GM21786 (cell line): ENCODE data around the gene C20orf144.

Source experiments
- ATAC-seq: cut with Tn5 transposase; IDR thresholded peaks from one replicate; pipeline ENCODE4 v1.9.1; 2021; ENCODE audit not compliant: unreplicated experiment

C20orf144 gene

DNA sequence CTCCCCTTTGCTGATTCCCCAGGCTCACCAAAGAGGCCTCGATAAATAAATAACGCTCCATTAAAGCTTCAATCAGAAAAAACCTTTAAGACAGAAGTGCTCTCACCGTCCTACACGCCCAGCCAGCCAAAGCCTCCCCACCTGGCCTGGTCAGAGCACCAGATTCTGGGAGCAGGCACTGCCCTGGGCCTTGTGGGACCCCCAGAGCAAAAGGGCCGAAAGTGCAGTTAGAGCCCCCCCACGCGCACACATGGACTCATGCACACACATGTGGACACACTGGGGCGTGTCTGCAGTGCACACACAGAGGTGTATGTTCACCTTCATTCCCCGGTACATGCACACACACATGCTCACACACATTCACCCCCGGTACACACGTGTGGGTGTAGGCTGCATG is 14.0 kb downstream of the C20orf144 start:
- no peak for ATAC-seq

DNA sequence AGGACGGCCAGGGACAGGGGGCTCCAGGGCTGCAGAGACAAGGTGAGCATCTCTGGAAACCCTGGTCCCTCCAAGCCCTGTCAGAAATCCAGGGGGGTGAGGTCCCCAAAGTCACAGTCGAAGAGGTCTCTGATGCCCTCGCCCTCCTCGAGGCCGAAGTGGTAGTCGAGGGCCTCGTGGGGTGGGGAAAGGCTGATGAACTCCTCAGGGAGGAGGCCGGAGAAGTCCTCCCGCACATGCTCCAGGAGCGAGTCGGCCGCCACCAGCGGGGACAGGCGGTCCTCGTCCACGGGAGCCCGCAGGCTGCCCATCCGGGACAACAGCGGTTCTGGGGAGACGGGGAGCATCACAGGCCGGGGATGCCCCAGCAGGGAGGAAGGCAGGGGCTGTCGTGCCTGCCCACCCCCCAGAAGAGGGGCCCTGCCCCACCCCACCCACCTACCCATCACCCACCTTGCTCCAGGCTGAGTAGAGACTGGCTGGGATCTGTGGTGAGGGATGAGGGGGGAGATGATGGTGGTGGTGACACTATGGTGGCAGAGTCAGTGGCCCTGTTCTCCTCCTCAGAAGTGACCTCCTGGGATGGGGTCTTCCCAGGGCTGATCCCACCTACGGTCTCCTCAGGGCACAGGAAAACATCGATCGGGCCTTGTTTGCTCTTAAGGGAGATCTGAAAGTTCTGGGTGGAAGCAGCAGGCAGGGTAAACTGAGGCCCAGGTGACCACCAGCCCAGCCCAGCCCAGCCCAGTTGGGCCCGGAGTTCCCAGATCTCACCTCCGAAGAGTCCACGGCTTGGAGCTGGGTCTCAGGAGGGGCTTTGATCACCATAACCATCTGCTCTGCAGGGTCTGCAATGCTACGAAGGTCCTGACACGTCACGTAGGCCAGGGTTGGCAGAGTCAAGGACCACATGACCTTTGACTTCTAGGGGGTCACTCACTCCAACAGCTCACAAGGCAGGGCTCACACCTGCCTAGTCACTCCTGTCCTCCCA is 14.8 kb downstream of the C20orf144 start:
- ATAC-seq: no peak

DNA sequence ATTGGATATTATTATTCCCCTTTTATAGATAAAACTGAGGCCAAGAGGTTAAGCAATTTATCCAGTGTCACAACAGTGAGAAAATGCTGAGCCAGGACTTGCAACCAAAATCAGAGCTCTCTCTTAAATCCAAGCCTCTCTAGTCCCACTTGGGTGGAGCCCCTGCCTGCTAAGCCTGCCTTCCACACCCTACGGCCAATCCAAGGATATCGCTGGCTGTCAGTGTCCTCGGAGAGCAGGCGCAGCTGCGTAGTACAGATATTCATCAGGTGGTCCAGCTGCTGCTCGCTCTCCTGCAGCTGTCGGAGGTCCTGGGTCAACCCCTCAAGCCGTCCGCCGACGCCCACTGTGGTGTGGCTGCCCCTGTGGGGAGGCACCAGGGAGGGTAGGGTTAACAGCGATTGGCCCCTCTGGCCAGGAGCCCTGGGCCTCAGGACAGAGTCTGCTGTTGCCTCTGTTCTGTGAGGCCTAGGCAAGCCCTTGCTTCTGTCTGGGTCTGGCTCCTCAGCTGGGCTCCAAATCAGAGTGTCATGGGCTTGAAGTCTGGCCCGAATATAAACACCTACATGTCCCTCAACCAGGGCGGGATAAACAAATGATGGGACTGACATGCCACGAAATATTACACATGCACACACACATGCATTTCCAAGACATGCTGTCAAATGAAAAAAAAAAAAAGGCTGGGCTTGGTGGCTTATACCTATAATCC is 16.0 kb downstream of the C20orf144 start:
- no peak for ATAC-seq

DNA sequence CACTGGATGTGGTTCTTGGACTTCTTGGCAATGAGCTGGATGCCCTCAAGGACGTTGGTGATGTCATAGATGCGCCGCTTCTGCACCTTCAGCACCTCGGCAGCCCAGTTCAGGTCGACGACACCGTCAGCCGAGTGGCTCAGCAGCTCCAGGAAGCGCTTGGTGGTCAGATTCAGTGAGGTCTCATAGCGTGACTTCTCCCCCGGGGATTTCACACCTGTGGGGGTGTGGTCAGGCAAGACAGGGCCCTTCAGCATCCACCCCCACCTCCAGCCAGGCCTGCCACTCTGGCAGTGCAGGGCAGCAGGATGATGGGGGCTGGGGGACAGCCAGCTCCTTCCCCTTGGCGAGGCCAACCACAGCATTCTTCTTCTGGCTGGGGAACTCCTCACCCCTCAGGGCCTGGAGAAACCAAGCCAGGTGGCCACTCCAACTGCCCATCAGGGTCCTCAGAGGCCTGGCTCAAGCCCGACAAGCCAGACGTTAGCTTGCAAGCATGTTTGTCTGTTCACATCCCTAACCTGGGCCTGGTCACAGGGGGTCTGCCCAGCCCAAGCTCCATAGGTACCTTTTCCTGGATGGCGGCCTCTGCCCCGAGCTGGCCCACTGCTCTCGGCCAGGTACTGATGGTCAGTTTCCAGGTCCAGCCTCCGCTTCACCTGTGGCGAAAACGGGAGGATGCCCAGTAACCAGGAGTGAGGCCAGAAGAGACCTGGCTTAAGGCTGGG is 17.8 kb downstream of the C20orf144 start:
- ATAC-seq: peak; percentile 47

DNA sequence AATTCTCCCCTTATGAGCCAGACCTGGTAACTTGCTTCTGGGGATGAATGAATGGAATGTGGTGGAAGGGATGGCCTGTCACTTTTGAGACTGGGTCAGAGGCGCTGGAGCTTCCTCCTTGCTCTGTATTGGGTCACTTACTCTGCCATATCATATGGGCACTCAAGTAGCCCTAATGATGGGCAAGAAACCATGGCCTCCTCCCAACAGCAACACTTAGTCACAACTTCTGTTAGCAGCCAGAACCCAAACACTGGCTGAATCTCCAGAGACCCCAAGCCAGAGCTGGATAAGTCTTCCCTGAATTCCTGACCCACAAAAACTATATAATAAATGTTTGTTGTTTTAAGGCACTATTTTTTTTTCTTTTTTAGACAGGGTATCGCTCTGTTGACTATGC is 18.6 kb downstream of the C20orf144 start:
- ATAC-seq: no peak

DNA sequence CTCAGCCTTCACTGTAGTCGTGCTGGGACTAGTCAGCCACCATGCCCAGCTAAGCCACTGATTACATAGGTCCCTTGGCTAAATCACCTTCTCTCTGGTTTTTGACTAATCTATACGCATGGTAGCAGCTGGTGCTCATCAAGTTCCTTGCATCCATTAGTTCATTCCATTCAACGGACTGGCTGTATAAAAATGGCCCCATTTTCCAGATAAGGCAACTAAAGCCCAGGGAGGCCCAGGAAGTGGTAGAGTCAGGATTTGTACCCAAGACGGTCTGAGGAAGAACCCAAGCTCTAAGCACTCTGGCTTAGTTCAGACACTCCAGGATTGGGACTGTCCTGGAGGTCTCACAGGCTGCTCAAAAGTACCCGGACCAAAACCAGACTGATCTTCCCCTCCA is 19.2 kb downstream of the C20orf144 start:
- ATAC-seq: no peak

DNA sequence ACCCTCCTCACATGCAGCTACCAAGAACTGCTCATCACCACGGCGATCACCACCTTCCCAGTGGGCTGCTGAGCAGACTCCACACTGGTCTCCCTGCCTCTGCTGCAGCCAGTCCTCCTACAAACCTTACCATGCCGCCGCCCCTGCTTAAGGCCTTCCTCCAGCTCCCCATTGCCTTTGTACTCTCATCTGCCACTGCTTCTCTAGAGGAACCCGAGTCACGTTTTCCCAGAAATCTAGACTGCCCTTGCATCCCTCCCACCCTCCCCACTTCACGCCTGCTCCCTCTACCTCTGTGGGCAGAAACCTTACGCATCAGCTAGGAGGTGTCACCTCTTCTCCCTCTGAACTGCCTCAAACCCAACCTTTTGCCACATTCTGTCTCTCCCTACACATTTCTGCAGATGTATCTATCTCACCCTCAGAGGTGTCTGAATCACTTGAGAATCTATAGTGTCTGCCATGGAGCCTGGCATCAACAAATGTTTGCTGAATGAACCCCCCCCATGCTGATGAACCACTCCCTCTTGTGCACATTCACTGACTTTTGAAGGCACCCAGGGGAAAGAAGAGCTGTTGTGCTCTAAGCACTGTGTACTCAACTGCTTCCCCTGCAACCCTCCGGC is 19.7 kb downstream of the C20orf144 start:
- no peak for ATAC-seq

DNA sequence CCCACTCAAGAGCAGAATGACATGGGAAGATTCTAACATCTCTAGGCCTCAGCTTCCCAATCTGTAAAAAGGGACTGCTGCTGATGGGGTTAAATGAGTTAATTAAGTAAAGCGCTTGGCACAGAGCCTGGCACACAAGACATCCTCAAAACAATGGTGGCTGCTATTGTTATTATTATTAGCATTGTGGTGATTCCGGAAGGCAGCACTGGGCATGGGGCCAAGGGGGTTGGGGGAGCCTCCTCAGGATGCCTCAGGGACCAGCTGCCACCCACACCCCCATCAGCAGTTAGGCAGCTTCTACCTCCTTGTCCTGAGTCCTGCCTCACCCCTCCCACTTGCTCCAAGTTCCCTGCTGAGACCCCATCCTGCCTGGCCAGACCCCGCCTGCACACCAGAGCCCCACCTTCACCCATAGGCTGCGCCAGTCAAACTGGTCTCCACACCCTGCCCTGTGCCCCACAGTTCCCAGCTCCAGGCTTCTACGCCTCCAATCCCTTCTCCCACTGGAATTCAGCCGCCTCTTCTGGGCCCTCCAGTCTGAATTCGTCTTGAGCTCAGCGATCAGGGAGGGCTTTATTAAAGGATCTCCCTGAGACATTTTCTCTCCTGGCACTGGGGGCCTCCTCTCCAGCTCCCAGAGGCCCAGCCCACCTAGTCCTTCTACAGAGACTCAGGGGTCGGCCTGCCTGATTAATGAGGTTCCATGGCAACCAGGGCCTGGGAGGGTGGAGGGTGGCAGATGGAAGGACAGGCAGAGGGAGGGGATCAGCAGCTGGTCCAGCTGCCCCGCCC is 22.6 kb downstream of the C20orf144 start:
- no peak for ATAC-seq

DNA sequence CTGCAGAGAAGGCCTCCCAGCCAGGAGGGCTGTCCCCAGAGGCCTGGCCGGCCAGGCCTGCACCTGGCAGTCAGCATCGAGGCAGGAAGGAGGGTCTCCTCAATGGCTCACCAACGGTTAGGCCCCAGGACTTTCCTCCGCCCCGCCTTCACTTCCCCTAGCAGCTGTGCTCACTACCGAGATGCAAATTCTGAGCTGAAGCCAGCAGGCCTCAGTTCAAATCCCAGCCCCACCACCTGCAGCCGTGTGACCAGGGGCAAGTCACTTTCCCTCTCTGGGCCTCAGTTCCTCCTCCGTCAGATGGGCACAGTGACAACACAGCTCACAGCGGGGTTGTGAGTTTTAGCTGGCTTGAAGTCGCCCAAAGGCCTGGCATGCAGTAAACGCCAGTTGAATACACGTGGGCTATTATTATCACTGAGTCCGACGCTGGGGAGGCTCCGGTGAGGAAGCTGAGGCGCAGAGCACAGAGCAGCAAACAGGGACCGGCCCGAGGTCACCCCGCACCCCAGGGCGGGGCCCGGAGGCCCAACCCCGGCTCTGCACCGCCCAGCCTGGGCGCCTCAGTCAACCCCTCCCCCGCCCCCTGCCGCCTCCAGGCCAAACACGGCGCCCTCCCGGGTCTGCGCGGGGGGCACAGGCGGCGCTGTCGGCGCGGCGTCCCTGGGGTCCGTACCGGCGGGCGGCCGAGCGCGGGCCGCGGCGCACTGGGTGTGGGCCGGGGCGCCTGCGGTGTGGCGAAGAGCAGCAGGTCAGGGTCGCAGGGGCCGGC is 23.4 kb downstream of the C20orf144 start:
- peak; percentile 33 for ATAC-seq

DNA sequence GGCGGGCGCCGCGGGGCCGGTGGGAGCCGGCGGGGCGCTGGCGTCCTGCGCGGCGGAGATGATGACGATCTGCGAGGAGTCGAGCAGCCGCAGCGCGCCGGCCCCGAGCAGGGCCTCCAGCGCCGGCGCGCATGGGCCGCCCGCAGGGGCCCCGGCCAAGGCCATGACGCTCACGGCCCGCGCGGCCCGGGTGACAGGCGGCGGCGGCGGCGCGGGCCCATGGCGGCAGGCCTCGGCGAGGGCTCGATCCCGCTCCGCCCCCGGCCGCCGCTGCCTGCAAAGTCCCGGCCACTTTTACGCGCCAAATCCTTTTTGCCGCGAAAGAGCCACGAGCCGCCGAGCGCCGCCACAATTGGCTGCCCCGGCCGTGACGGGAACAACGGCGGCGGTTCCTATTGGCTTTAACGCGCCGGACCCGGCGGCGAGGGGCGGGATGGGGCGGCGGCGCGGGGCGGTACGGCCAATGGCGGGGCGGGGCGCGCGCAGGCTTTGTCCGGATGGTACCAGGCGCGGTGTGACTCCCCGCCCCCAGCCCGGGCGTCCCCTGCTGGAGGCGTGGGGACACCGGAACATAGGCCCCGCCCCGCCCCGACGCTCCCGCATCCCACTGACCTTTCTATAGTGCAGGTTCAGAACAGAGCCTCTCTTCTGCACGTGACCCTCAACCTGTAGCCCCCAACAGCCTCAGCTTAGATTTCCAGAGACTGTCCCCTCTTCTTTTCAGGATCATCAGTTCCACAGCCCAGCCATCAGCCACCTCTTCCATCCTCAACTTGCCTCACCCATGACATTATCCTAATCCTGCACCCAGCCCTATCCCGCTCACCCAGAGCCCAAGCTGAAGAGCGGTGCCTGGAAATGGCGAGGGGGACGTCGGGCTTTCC is 24.2 kb downstream of the C20orf144 start, which contains the start of gene E2F1:
TSS of gene E2F1 (minus strand) at position 286 of the 884 bp plus-strand sequence. CDS start at position 165, 121 bp downstream.
- peak; percentile 76 for ATAC-seq

DNA sequence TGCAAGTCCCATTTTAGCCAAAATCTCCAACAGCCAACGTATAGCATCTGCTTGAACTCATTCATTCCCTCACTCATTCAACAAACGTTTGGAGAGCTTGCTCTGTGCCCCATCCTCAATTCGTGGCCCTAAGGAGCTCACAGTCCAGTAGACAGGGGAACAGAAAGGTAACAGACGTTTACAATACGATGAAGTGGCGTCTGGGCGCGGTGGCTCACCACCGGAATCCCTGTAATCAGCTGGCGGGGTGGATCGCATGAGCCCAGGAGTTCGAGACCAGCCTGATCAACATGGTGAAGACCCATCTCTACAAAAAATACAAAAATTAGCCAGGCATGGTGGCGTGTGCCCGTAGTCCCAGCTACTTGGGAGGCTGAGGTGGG is 24.8 kb downstream of the C20orf144 start:
- no peak for ATAC-seq

DNA sequence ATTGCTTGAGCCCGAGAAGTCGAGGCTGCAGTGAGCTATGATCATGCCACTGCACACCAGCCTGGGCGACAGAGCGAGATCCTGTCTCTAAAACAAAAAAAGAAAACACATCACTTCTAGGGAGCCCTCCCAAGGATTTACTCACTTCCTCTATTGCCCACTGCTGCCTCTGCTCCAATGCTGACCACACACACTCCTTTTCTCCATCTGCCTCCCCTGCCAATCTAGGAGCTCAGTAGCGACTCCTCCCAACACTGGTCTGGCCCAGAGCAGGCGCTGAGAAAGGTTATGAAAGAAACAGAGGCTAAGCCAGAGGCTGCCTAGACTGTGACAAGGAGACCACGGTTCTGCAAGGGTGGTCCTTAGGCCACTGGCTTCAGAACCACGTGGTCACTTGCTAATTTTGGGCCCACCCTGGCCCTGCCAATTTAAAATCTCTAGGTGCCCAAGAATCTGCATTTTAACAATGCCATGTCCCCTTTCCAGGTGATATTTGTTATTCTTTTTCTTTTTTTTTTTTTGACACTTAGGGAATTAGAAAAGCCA is 25.3 kb downstream of the C20orf144 start:
- no peak for ATAC-seq

DNA sequence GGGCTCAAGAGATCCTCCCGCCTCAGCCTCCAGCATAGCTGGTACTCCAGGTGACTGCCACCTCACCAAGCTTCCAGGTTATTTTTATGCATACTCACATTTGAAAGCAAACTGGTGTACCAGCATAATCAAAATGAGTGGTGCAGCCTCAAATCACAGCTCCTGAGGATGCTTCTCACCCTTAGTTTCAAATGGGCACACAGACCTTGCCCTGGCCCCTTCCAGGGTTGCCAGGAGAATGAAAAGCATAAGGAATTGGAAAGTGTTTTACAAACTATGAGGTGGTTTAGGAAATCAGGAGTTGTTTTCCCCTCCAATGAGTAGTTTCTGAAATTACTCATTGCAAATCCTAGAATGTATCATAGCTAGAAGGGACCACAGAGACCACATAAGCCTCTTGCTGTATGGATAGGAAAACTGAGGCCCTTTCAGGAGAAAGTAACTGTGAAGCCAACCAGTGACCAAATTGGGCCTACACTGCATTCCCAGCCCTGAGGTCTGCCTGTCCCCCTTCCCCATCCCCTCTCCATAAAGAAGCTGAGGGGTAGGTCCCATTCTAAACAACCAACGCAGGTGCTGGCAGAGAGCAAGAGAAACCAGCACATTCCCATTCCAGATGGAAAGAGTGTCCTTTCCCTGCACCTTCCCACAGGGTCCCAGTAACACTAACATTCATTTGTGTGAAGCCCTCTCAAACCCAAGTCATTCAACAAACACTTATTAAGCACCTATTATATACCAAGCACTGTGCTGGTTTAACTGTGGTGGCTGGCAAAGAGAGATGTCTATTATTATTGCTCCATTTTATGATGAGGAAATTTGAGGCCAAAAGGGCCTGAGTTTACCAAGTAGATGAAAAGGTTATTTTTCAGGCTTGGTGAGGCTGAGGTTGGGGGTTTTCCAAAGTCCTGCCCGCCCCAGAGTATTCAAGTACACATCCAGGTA is 26.1 kb downstream of the C20orf144 start:
- ATAC-seq: no peak

DNA sequence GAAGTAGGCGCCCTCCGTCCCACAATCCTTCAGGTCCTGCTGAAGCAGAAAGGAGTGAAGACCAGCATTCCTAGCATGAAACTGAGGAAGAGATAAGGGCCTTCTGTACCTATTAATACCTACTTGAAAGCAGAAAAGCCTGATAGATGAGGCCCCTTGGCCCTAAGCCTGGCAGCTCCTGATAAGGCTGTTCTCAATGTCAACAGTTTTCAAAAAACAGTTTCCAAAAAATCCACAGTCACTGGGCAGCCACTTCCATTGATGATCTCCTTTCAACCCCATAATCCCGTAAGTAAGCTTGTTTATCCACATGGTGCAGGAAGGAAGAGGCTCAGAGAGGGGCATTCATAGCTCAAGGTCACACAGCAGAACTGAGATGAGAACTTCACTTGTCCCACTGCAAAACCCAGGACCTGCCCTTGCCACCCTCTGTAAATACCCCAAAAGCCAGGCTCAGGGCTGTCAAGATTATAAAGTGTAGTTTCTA is 26.9 kb downstream of the C20orf144 start:
- ATAC-seq: no peak

DNA sequence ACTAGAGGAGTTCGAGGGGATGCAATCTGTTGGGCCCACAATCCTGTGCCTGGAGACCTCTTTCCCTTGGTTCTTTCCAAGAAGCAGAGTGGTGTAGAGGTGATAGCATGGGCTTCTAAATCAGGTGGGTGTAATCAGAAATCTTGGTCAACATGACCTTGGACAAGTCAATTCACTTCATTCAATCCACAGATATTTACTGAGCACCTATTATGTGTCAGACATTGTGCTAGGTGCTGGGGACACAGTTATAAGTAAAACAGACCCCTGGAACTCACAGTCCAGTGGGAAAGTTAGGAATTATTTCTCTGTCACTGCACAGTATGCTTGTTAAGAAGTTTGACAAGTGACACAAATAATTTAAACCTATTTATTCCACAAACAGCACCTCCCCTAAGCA is 27.4 kb downstream of the C20orf144 start:
- ATAC-seq: no peak

DNA sequence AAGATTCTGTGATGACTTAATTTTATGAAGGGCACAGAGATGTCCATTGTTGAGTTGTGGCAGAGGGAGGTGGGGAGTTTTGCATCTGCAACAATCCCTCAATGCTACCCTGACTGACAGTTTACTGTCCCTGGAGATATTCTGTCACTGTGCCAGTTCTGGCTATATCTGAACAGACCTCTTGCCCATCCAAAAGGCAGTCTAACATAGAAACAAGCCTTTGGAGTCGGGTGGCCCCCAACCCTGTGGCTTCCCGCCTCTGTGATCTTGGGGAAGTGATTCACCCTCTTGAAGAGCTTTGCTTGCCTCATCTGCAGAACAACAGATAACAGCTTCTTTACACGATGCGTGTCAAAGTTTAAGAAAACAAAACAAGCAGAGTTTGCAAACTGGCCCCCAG is 27.8 kb downstream of the C20orf144 start:
- no peak for ATAC-seq

DNA sequence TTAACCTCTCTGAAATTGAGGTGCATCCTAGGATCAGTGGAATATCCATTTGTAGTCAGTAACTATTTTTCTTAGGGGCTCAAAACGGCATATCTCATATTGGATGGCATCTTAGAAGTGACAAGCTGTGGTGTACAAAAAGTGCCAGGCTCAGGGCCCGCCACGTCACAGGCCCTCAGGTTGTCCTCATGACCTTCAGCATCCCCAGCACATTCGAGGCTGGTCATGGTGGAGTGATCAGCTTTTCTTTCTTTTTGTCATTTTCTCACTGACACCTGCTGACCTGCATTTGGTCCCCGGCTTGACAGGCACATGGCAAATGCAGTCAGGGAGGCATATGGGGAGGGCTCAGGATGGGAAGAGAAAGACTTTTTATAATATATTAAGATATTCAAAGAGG is 31.2 kb downstream of the C20orf144 start:
- ATAC-seq: no peak
